ENCODE measurements around the gene CTNNA2.

The CTNNA2 gene

DNA sequence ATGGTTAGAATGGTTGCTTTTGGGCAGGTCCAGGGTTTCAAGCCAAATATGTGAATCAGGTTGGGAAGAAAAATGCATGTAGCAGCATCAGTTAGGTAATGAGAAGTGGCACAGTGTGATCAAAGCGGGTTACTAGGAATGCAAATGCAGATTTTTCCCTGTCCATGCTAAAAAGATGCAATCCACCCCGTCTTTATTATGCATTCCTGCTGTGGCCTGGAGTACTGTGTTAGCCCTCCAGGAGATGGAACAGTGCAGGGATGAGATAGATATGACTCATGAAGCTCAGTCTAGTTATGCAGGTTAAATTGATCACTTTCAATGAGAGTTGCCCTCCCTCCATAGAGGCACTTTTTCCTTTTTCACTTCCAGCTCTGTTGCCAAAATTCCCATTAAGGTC, 283.8 kb downstream of the CTNNA2 start:
- TF ChIP-seq ZFX (IDR thresholded peaks at IDR 0.05; ENCODE audit: borderline replicate concordance), result no peak
- no peak overlapping the region for H3K27ac ChIP-seq

DNA sequence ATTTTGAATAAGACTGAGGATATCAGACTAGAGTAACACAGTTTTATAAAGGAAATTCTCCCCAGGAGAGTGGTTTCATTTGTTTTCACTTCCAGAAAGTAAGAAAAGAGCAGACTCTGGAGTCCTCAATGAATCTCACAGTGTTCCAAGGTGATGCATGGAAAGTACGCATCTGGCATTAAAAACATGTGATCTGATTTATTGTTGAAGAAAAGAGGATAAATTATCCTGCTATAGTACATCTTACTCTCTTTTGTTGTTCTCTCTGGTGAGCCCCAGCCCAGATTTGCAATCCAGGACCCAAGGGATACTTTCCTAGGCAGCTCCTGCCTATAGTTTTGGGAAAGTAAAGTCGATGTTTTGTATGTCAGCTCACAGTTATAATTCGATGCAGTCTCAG, 285.9 kb downstream of the CTNNA2 start:
- no peak for TF ChIP-seq ZFX (IDR thresholded peaks at IDR 0.05; ENCODE audit: borderline replicate concordance)
- TF ChIP-seq, protein P1, sequence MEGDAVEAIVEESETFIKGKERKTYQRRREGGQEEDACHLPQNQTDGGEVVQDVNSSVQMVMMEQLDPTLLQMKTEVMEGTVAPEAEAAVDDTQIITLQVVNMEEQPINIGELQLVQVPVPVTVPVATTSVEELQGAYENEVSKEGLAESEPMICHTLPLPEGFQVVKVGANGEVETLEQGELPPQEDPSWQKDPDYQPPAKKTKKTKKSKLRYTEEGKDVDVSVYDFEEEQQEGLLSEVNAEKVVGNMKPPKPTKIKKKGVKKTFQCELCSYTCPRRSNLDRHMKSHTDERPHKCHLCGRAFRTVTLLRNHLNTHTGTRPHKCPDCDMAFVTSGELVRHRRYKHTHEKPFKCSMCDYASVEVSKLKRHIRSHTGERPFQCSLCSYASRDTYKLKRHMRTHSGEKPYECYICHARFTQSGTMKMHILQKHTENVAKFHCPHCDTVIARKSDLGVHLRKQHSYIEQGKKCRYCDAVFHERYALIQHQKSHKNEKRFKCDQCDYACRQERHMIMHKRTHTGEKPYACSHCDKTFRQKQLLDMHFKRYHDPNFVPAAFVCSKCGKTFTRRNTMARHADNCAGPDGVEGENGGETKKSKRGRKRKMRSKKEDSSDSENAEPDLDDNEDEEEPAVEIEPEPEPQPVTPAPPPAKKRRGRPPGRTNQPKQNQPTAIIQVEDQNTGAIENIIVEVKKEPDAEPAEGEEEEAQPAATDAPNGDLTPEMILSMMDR (IDR thresholded peaks at IDR 0.05), result no peak
- H3K27ac ChIP-seq, result no peak overlapping the region

DNA sequence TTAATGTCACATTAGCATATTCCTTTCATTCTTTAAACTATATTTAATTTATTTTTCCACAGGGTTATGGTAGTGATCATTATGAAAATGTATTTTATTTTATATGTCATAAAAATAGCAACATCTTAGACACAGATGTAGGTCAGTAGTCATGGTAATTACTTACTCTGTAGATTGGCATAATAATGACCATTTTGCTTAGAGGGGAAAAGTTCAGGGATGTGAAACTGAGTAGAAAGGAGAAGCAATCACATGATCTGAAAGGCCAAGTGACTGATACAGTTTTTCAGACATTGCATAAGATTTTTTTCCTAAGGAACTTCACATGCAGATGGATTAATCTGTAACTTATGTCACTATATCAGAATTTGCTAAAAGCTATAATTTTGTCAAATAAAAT, 286.9 kb downstream of the CTNNA2 start:
- no peak for TF ChIP-seq ZFX (IDR thresholded peaks at IDR 0.05; ENCODE audit: borderline replicate concordance)
- H3K27ac ChIP-seq, result no peak overlapping the region

DNA sequence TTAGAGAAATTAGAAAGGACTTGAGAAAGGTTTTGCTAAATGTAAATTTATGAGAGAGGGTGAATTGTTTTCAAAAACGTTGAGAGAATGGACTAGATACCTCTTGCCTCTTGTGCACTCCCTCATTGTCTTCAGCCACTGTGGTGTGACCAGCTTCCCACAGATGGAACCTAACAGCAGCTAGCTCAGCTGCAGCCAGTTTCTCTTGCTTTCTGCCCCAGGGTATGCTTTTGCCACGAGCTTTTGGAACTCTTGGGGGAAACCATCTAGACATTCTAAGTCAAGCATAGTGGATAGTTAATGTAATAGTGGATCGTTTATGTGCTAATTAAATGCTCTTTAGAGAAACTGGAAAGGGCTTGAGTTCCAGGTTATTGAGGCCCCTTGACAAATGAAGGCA, 288.2 kb downstream of the CTNNA2 start:
- H3K27ac ChIP-seq, result no peak overlapping the region

DNA sequence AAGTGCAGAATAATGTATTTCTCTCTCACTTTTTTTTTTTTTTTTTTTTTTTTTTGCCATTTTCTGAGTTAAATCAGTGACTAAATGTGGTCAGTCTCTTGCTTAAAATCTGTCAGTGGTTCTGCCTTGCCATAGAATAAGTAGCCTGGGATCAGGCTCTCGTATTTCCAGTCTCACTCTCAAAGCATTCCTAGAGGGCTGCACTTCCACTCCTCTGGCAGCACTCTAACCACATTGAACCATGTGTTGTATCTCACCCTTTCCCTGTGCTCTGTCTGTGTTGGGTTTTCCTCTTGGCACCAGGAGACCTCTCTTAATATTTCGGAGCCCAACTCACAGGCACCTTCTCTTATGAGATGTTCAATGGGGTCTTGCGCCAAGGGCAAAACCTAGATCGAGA, 304.4 kb downstream of the CTNNA2 start:
- TF ChIP-seq ZFX (IDR thresholded peaks at IDR 0.05; ENCODE audit: borderline replicate concordance), result no peak

More for the DNA sequence above, 288.2 kb downstream of the CTNNA2 start:
- TF ChIP-seq, protein P1 (IDR thresholded peaks at IDR 0.05), result no peak
- no peak for TF ChIP-seq ZFX (IDR thresholded peaks at IDR 0.05; ENCODE audit: borderline replicate concordance)

DNA sequence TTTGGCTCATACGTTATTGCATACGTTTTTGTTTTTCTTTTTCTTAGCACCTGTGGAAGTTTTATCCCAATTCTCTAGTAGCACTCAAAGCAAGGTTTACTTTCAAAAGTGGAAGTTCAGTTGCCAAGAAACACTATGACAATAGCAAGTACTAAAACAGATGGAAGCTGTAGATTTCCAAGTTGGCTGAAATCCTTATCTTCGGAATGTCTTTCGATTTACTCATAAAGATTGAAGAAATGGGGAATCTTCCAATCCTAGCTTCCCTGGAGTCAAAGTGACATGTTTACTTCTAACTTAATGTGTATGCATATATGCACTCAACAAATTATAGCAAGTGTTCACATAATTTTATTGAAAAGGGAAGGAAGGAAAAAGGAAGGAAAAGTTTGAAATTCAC, 307.4 kb downstream of the CTNNA2 start:
- H3K27ac ChIP-seq, result no peak overlapping the region
- no peak for TF ChIP-seq ZFX (IDR thresholded peaks at IDR 0.05; ENCODE audit: borderline replicate concordance)
- TF ChIP-seq, protein P1 (IDR thresholded peaks at IDR 0.05), result no peak

More for the DNA sequence above, 304.4 kb downstream of the CTNNA2 start:
- no peak overlapping the region for H3K27ac ChIP-seq

DNA sequence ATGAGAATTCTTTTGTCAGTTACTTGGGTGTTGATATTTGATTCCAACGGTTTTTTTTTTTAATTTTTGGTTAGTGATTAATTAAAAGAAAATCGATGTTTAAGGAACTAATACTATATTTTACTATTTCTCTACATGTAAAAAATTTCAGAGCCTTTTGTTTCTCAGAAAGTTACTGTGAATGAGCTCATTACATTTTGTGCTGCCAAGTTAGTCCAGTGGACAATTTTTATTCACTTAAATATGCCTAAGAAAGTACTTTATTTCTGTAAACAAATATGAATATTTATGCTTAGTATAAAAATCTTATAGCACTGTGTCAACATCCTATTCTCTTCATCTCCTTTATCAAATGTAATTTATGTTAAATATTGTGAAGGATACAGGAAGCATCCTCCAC, 309.3 kb downstream of the CTNNA2 start:
- no peak for TF ChIP-seq ZFX (IDR thresholded peaks at IDR 0.05; ENCODE audit: borderline replicate concordance)
- TF ChIP-seq, protein P1 (IDR thresholded peaks at IDR 0.05), result no peak
- H3K27ac ChIP-seq, result no peak overlapping the region

DNA sequence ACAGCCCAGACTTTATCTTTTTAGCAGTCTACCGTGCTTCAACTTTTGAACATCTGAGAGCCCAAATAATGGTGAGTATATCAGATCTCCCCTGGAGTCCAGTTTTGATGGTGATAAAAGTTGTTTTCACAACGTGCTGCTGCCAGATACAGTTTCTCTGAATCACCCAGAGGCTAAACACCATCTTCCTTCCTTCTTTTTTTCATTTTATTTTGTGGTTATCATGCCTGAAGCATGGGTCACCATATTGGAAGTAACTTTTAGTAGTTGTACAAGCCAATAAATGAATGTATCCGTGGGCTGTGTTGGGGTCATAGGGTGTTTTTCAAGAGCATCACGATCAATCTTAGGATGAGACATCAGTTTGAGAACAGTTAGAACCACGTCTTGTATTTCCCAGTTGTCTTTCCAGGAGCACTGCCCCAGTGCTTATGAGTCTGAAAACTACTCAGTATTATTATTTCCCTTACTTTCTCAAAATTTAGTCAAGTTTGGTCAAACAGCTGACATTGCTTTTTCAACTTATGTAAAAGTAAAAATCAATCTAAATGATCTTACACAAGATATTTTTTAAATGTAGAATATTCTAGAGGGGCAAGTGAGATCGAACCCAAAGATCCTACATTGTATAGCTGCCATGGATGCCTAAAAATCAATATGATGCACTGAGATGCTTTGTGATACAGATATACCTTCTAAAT, 311.4 kb downstream of the CTNNA2 start:
- TF ChIP-seq ZFX (IDR thresholded peaks at IDR 0.05; ENCODE audit: borderline replicate concordance), result no peak
- TF ChIP-seq, protein P1 (IDR thresholded peaks at IDR 0.05), result no peak

DNA sequence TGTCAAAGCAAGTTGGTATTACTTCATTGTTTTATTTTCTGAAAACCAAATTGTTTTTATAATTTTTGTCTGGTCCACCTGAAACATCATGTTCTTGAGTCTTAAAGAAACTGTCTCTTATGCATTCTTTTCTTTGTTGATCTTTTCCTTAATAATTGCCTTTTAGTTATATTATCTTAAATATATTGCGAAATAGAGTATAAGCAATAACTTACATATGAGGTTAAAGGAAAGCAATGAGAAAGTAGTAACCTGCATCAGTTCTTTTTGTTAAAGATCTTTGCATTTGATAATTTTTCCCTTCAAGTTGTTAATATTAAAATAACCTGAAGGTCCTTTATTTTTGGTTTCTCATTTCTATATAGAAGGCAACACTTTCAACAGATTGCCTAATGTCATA, 315.0 kb downstream of the CTNNA2 start:
- no peak for TF ChIP-seq ZFX (IDR thresholded peaks at IDR 0.05; ENCODE audit: borderline replicate concordance)
- TF ChIP-seq, protein P1 (IDR thresholded peaks at IDR 0.05), result no peak
- no peak overlapping the region for H3K27ac ChIP-seq

More for the DNA sequence above, 311.4 kb downstream of the CTNNA2 start:
- H3K27ac ChIP-seq, result no peak overlapping the region

All from 22Rv1 (cell line).